SU-DHL-6 (cell line): ENCODE data around the gene ADARB2.

Experiments used
- H2AFZ ChIP-seq: fragments of 200-600 bp; sonication (generic); 2 replicates; pipeline ENCODE4 v1.6.1; 2014; ENCODE audit warnings: low read depth, mild to moderate bottlenecking, moderate library complexity, mixed read lengths, antibody characterized with exemption, low read length; ENCODE audit not compliant: severe bottlenecking
- H3F3A ChIP-seq: fragments of 200-600 bp; shearing (Covaris generic); 2 replicates; pipeline ENCODE4 v1.6.0; 2016; ENCODE audit warnings: antibody characterized with exemption, mild to moderate bottlenecking; ENCODE audit not compliant: insufficient read depth
- H3K27ac ChIP-seq: fragments of 200-600 bp; sonication (generic); 2 replicates; pipeline ENCODE4 v1.5.1; 2016; ENCODE audit warnings: low read depth, mild to moderate bottlenecking, low read length, moderate library complexity, mixed read lengths
- H3K27me3 ChIP-seq: fragments of 200-600 bp; sonication (generic), shearing (Covaris generic); 2 replicates; pipeline ENCODE4 v1.6.0; 2014; ENCODE audit warnings: mild to moderate bottlenecking, low read length
- H3K36me3 ChIP-seq: fragments of 200-600 bp; sonication (generic); 2 replicates; pipeline ENCODE4 v1.6.1; 2014; ENCODE audit warnings: mild to moderate bottlenecking, low read length, mixed read lengths
- H3K4me2 ChIP-seq: fragments of 300-600, 200-600 bp; shearing (Covaris generic), sonication (generic); 2 replicates; pipeline ENCODE4 v1.6.0; 2014; ENCODE audit warnings: low read length, low read depth, mild to moderate bottlenecking; ENCODE audit not compliant: poor library complexity, severe bottlenecking
- H3K4me3 ChIP-seq: fragments of 200-600 bp; sonication (generic); 2 replicates; pipeline ENCODE4 v1.5.1; 2014; ENCODE audit warnings: antibody characterized with exemption, low read length, mild to moderate bottlenecking, mixed read lengths; ENCODE audit not compliant: insufficient read depth, poor library complexity, severe bottlenecking
- H3K79me2 ChIP-seq: fragments of 200-600 bp; sonication (generic); 2 replicates; pipeline ENCODE4 v1.6.1; 2014; ENCODE audit warnings: mild to moderate bottlenecking, low read length, moderate library complexity; ENCODE audit not compliant: insufficient read depth
- H3K9ac ChIP-seq: fragments of 200-600 bp; sonication (generic); 2 replicates; pipeline ENCODE4 v1.7.0; 2014; ENCODE audit warnings: mild to moderate bottlenecking, low read length
- H3K9me2 ChIP-seq: fragments of 200-600 bp; sonication (generic); replicated peaks from 2 replicates; pipeline ENCODE4 v1.6.1; 2014; ENCODE audit warnings: low read length; ENCODE audit not compliant: insufficient read depth
- H3K9me3 ChIP-seq: fragments of 200-600 bp; sonication (generic); 2 replicates; pipeline ENCODE4 v1.6.1; 2014; ENCODE audit warnings: low read length, mixed read lengths; ENCODE audit not compliant: insufficient read depth
- H4K20me1 ChIP-seq: fragments of 200-600 bp; sonication (generic); 2 replicates; pipeline ENCODE4 v1.6.1; 2014; ENCODE audit warnings: low read depth, mild to moderate bottlenecking, antibody characterized with exemption, low read length, moderate library complexity, mixed read lengths
- CTCF ChIP-seq: fragments of 200-600 bp; sonication (generic); IDR thresholded peaks from one replicate; pipeline ENCODE4 v1.5.1; 2017; ENCODE audit warnings: antibody characterized with exemption, mild to moderate bottlenecking, low read length, moderate library complexity; ENCODE audit not compliant: insufficient read depth, poor library complexity, severe bottlenecking
- EZH2phosphoT487 ChIP-seq: fragments of 200-600 bp; sonication (generic), shearing (Covaris generic); conservative IDR thresholded peaks from 2 replicates; pipeline ENCODE4 v1.6.1; 2018; ENCODE audit warnings: mild to moderate bottlenecking, antibody characterized with exemption, low read length, moderate library complexity, mixed read lengths

ADARB2 gene

GRCh38 chr10:1654811-1655356, 82.4 kb downstream of the ADARB2 start:
- Histone ChIP-seq H3F3A (no peaks in the 10 kb centered on the region), H3K27ac (no peak overlapping the region), H3K9me3 (no peaks in the 10 kb centered on the region), H3K79me2 (no peaks in the 10 kb centered on the region), H3K27me3 (no peaks in the 10 kb centered on the region), H3K36me3 (no peaks in the 10 kb centered on the region), H3K4me2 (no peak overlapping the region), H2AFZ (no peak overlapping the region), H3K9me2 (no peaks in the 10 kb centered on the region), H4K20me1 (no peaks in the 10 kb centered on the region), H3K9ac (no peak overlapping the region), H3K4me3 (no peak overlapping the region)
- TF ChIP-seq EZH2phosphoT487 (no peak), CTCF (no peak)

GRCh38 chr10:1654247-1654646, 83.1 kb downstream of the ADARB2 start:
- Histone ChIP-seq H3K27me3 (no peaks in the 10 kb centered on the region), H3K9me3 (no peaks in the 10 kb centered on the region), H3K27ac (no peak overlapping the region), H3F3A (no peaks in the 10 kb centered on the region), H2AFZ (no peak overlapping the region), H3K36me3 (no peaks in the 10 kb centered on the region), H3K79me2 (no peaks in the 10 kb centered on the region), H3K4me2 (no peak overlapping the region), H3K4me3 (no peak overlapping the region), H4K20me1 (no peaks in the 10 kb centered on the region), H3K9me2 (no peaks in the 10 kb centered on the region), H3K9ac (no peak overlapping the region)
- TF ChIP-seq EZH2phosphoT487 = no peak

GRCh38 chr10:1653321-1653720, 84.0 kb downstream of the ADARB2 start:
- Histone ChIP-seq H3K9me2 (no peaks in the 10 kb centered on the region), H4K20me1 (no peaks in the 10 kb centered on the region), H3K9ac (no peak overlapping the region), H3K27ac (no peak overlapping the region), H3K79me2 (no peaks in the 10 kb centered on the region), H3K9me3 (no peaks in the 10 kb centered on the region), H3F3A (no peaks in the 10 kb centered on the region), H3K36me3 (no peaks in the 10 kb centered on the region), H3K4me2 (no peak overlapping the region), H2AFZ (no peak overlapping the region), H3K27me3 (no peaks in the 10 kb centered on the region), H3K4me3 (no peak overlapping the region)
- no peak for TF ChIP-seq CTCF

- Histone ChIP-seq H3K4me3 (no peak overlapping the region), H4K20me1 (no peaks in the 10 kb centered on the region), H3K9ac (no peak overlapping the region), H3K4me2 (no peak overlapping the region), H3F3A (no peaks in the 10 kb centered on the region), H2AFZ (no peak overlapping the region), H3K27ac (no peak overlapping the region), H3K79me2 (no peaks in the 10 kb centered on the region), H3K9me3 (no peaks in the 10 kb centered on the region), H3K36me3 (no peaks in the 10 kb centered on the region), H3K9me2 (no peaks in the 10 kb centered on the region), H3K27me3 (no peaks in the 10 kb centered on the region)
- TF ChIP-seq CTCF (no peak), EZH2phosphoT487 (no peak)
These were observed 85.2 kb downstream of the ADARB2 start for GRCh38 chr10:1652151-1652550.
